Measurements from ENCODE around the gene TMC4.

Gene TMC4

DNA sequence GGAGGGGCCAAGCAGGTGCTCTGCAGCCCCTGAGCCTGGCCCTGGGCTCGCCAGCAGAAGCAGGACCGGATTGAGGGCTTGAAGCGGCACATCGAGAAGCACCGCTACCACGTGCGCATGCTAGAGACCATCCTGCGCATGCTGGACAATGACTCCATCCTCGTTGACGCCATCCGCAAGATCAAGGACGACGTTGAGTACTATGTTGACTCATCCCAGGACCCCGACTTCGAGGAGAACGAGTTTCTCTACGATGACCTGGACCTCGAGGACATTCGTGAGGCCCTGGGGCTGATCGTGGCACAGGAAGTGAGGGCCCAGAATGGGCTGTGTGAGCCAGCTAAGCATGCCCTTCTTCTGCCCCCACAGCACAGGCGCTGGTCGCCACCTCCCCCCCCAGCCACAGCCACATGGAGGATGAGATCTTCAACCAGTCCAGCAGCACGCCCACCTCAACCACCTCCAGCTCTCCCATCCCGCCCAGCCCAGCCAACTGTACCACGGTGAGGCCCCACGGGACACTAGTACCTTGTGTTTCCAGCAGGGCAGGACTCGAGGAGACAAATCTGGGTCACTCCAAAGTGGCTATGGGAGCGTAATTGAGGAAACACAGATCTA lies 27.3 kb downstream of the TMC4 start:
- TF ChIP-seq, protein P1, sequence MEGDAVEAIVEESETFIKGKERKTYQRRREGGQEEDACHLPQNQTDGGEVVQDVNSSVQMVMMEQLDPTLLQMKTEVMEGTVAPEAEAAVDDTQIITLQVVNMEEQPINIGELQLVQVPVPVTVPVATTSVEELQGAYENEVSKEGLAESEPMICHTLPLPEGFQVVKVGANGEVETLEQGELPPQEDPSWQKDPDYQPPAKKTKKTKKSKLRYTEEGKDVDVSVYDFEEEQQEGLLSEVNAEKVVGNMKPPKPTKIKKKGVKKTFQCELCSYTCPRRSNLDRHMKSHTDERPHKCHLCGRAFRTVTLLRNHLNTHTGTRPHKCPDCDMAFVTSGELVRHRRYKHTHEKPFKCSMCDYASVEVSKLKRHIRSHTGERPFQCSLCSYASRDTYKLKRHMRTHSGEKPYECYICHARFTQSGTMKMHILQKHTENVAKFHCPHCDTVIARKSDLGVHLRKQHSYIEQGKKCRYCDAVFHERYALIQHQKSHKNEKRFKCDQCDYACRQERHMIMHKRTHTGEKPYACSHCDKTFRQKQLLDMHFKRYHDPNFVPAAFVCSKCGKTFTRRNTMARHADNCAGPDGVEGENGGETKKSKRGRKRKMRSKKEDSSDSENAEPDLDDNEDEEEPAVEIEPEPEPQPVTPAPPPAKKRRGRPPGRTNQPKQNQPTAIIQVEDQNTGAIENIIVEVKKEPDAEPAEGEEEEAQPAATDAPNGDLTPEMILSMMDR (IDR thresholded peaks at IDR 0.05) = no peak
- Histone ChIP-seq H3K36me3 (peaks cover 84% of the 10 kb centered on the region), H3K9me3 (no peaks in the 10 kb centered on the region), H3K4me1 (ENCODE audit: control insufficient read depth in 1 of 2, insufficient read depth in 1 of 2, low read depth in 1 of 2, low read length in 1 of 2) (peaks cover 4 to 5% of the 10 kb centered on the region in 2 experiments), H3K4me3 (ENCODE audit: low read depth in 1 of 2, low read length in 1 of 2) (no peak overlapping the region), H3K27me3 (no peaks in the 10 kb centered on the region), H3K27ac (no peak overlapping the region)

DNA sequence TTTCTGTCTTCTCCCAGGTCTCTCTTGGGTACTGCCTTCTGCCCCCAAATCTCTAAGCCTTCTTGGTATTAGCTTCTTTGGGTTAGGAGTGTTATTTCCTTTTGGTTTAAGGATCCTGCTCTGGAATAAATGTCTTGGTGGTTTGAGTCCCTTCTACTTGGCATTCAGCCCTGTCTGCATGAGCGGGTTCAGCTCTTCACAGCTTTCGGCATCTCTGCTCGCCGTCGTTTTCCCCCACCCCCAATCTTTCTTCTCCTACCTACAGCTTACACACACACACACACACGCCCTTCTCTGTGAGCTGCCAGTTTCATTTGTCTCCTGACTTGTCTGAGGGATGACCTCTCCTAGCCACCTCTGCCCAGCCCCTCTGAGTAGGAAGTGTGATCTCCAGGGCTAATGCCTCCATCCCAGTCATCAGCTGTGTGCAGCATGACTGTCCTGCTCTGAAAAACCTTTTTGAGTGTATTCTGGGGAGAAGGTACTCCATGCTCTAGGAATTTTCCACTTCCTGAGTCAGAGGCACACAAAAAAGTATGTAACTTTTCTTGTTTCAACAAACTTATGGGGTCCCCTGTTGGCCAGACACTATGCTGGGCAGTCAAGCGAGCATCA lies 30.7 kb downstream of the TMC4 start:
- no peaks in the 10 kb centered on the region for H3K27me3 ChIP-seq
- TF ChIP-seq, protein P1 (IDR thresholded peaks at IDR 0.05) = no peak
- H3K4me1 ChIP-seq (ENCODE audit: control insufficient read depth in 1 of 2, insufficient read depth in 1 of 2, low read depth in 1 of 2, low read length in 1 of 2) = peaks cover 20 to 24% of the 10 kb centered on the region in 2 experiments
- H3K4me3 ChIP-seq (ENCODE audit: low read depth in 1 of 2, low read length in 1 of 2) = no peak overlapping the region
- peaks cover 50% of the 10 kb centered on the region for H3K36me3 ChIP-seq
- no peak overlapping the region for H3K27ac ChIP-seq
- H3K9me3 ChIP-seq = no peaks in the 10 kb centered on the region

DNA sequence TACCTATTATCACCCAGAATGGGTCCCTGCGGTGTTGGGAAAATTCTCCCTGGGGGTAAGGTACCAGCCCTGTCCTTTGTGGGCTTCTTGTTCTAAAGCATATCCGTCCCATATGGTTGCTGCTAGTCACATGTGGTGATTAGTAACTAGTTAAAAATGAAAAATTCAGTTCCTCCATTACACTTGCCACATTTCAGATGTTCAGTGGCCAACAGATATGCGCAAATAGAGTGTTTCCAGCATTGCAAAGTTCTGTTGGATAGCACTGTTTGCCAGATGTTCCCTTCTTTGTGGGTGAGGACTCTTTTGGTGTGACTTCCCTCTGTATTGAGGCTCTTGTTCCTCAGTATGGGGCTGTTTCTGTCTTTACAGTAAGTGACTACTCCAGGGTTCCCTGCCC lies 31.6 kb downstream of the TMC4 start:
- Histone ChIP-seq H3K9me3 (no peaks in the 10 kb centered on the region), H3K27ac (no peak overlapping the region), H3K4me1 (ENCODE audit: control insufficient read depth in 1 of 2, insufficient read depth in 1 of 2, low read depth in 1 of 2, low read length in 1 of 2) (peaks cover 25 to 29% of the 10 kb centered on the region in 2 experiments), H3K36me3 (peaks cover 41% of the 10 kb centered on the region), H3K27me3 (no peaks in the 10 kb centered on the region), H3K4me3 (ENCODE audit: low read depth in 1 of 2, low read length in 1 of 2) (no peak overlapping the region)
- TF ChIP-seq, protein P1 (IDR thresholded peaks at IDR 0.05) = no peak

DNA sequence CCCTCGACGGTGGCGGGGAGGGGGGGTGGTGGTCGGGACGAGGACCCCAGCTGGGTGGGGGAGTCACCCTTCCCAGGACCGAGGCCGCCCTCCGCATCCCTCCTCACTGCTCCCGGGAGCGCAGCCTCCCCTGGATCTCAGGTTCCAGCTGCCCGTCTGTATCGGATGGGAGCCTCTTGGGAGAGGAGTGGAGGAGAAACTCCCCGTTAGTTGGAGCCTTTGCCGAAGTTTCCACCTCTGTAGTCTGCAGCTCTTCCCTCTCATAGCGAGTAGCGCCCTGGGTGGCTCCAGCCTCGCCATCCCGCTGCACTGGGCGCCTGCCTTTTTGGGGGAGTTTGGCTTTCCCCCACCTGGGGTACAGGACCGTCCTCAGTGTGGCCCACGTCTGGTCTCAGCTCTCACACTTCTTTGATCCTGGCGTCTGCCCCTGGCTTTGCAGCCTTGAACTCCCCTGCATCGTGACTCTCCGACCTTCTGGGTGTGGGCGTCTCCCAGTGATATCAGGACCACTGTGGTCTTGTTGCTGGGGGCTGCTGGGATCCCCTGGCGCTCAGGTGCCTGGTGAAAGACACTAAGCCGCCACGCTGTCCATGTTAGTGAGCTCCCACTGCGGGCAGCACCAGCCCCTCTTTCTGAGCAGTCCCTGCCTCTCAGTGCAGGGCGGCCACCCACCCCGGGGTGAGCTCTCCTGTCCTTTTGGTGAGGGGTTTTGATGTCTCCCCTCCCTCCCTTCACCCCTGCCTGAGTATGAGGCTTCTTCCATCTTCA lies 34.3 kb downstream of the TMC4 start:
- H3K36me3 ChIP-seq = peaks cover 14% of the 10 kb centered on the region
- H3K27ac ChIP-seq = peak overlapping the region; percentile 91
- H3K4me3 ChIP-seq (ENCODE audit: low read depth in 1 of 2, low read length in 1 of 2) = peak overlapping the region; percentile 76 to 99
- TF ChIP-seq, protein P1 (IDR thresholded peaks at IDR 0.05) = no peak
- H3K4me1 ChIP-seq (ENCODE audit: control insufficient read depth in 1 of 2, insufficient read depth in 1 of 2, low read depth in 1 of 2, low read length in 1 of 2) = peaks cover 34 to 37% of the 10 kb centered on the region in 2 experiments
- H3K9me3 ChIP-seq = no peaks in the 10 kb centered on the region
- H3K27me3 ChIP-seq = peaks cover 4% of the 10 kb centered on the region

DNA sequence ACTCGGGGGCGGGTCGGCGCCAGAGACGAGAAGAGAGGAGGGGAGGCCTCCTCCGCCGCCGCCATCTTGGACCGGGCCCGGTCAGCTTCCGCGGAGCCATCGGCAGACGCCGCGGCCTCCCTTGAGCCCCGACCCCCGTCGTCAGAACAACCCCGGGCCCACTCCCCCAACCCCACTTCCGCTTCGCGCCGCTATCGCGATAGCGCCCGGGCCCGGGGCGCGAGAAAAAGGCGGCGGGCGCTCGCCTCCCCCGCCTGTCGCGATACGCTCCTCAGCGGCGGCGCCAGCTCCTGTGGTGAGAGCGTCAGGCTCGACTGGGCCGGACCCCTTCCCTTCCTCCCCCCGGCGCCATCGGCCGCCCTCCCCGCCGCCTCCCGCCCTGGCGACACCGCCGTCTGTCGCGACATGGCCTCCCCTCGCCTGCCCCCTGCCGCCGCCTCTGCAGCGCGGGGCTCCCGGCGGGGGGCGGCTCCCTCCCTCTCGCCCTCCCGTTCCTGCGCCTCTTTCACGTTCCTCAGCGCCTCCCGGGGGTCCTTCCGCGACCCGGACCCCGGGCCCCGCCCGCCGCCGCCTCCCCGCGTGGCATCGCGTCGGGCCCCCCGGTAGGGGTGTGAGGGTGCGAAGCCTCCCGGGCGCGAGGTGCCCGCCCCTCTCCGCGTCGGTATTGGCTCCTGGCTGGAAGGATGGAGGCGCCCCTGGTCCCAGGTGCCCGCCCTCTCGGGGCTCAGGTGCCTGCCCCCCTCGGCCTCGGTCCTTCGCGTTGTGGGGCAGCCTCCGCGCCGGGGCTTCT lies 35.1 kb downstream of the TMC4 start, which contains the start of gene CNOT3:
Gene CNOT3 (plus strand): TSS at position 64 of the 790 bp plus-strand sequence. CDS start 5,217 bp downstream, outside the sequence.
- TF ChIP-seq, protein P1 (IDR thresholded peaks at IDR 0.05) = no peak
- peak within 1 kb of the TSS; percentile 76 to 99 for H3K4me3 ChIP-seq (ENCODE audit: low read depth in 1 of 2, low read length in 1 of 2)
- H3K36me3 ChIP-seq = peaks cover 10% of the 10 kb centered on the region
- peaks cover 34 to 37% of the 10 kb centered on the region in 2 experiments for H3K4me1 ChIP-seq (ENCODE audit: control insufficient read depth in 1 of 2, insufficient read depth in 1 of 2, low read depth in 1 of 2, low read length in 1 of 2)
- no peaks in the 10 kb centered on the region for H3K9me3 ChIP-seq
- H3K27me3 ChIP-seq = peaks cover 4% of the 10 kb centered on the region
- peak within 1 kb of the TSS; percentile 91 for H3K27ac ChIP-seq

Data from neutrophil (primary cell).